Uterus (tissue), 2 donors: ENCODE data around the gene ZNF609.

Experiments
- POLR2A ChIP-seq, 2 donors: fragments of 450-650 bp; IDR thresholded peaks; one replicate each; pipeline ENCODE4 v1.6.1; 2016; ENCODE audit warnings: antibody characterized with exemption in 2 of 2, mild to moderate bottlenecking in 1 of 2, moderate library complexity in 1 of 2
- TF ChIP-seq, protein P1 (sequence below), 4 experiments: fragments of 200-600 bp in 2 of 4; fragments of 450-650 bp in 2 of 4; sonication (generic) in 2 of 4; IDR thresholded peaks; one replicate each; pipeline ENCODE4 v1.5.1; 2016 to 2019; ENCODE audit warnings: antibody characterized with exemption in 4 of 4, mild to moderate bottlenecking in 2 of 4, moderate library complexity in 1 of 4

DNA sequence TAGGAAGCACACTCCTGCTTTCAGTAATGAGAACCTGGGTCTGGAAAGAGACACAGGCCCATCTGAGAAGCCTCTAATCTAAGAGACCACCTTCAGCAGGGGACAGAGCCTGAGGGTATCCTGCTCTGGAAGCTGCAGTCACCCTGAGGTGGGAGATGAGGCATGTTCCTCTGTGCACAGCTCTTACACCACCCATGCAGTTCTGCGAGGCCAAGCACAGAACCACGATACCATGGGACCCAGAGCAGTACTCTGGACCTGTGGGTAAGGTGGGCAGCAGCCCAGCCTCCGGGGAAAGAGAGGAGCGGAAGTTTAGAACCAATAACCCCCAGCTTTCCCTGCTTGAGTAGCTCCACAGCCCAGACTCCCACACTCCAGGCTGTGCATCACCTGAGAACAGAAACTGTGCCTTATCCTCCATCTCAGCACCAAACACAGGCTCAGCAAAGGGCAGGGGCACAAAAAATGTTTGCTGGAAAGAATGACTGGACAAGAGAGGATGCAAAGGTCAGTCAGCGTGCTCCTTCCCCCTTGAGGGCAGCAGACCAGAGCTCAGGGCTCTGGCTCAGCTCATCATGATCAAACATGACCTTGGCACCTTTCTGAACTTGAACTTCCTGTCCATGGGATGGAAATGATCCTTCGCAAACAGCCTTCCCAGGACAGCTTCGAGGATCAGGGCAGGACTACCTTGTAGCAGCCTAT lies 271.9 kb downstream of the ZNF609 start:
- TF ChIP-seq, protein P1, sequence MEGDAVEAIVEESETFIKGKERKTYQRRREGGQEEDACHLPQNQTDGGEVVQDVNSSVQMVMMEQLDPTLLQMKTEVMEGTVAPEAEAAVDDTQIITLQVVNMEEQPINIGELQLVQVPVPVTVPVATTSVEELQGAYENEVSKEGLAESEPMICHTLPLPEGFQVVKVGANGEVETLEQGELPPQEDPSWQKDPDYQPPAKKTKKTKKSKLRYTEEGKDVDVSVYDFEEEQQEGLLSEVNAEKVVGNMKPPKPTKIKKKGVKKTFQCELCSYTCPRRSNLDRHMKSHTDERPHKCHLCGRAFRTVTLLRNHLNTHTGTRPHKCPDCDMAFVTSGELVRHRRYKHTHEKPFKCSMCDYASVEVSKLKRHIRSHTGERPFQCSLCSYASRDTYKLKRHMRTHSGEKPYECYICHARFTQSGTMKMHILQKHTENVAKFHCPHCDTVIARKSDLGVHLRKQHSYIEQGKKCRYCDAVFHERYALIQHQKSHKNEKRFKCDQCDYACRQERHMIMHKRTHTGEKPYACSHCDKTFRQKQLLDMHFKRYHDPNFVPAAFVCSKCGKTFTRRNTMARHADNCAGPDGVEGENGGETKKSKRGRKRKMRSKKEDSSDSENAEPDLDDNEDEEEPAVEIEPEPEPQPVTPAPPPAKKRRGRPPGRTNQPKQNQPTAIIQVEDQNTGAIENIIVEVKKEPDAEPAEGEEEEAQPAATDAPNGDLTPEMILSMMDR (IDR thresholded peaks at IDR 0.05) = no peak
- TF ChIP-seq POLR2A (IDR thresholded peaks at IDR 0.05) = no peak
